ENCODE measurements around the gene HYAL3.

The HYAL3 gene

GRCh38 chr3:50260027-50260941, 38.9 kb downstream of the HYAL3 start:
- TF ChIP-seq GATA2 (IDR thresholded peaks at IDR 0.05; ENCODE audit: low read depth, low read length), result no peak

- TF ChIP-seq GATA2 (IDR thresholded peaks at IDR 0.05; ENCODE audit: low read depth, low read length) (no peak), GATA3 (IDR thresholded peaks at IDR 0.05; ENCODE audit: low read depth, low read length) (no peak)
These were observed 39.7 kb downstream of the HYAL3 start for GRCh38 chr3:50259432-50260026.

GRCh38 chr3:50258979-50259378, 40.2 kb downstream of the HYAL3 start:
- TF ChIP-seq GATA2 (IDR thresholded peaks at IDR 0.05; ENCODE audit: low read depth, low read length) (no peak), GATA3 (IDR thresholded peaks at IDR 0.05; ENCODE audit: low read depth, low read length) (no peak)

GRCh38 chr3:50258029-50258680, 41.0 kb downstream of the HYAL3 start:
- TF ChIP-seq GATA3 (IDR thresholded peaks at IDR 0.05; ENCODE audit: low read depth, low read length), result no peak
- TF ChIP-seq GATA2 (IDR thresholded peaks at IDR 0.05; ENCODE audit: low read depth, low read length), result no peak

GRCh38 chr3:50256978-50257890, 42.0 kb downstream of the HYAL3 start:
- no peak for TF ChIP-seq GATA2 (IDR thresholded peaks at IDR 0.05; ENCODE audit: low read depth, low read length)
- TF ChIP-seq GATA3 (IDR thresholded peaks at IDR 0.05; ENCODE audit: low read depth, low read length), result no peak

- TF ChIP-seq GATA3 (IDR thresholded peaks at IDR 0.05; ENCODE audit: low read depth, low read length) (no peak), GATA2 (IDR thresholded peaks at IDR 0.05; ENCODE audit: low read depth, low read length) (no peak)
These were observed 44.0 kb downstream of the HYAL3 start for GRCh38 chr3:50255251-50255615.

GRCh38 chr3:50254577-50255250, 44.5 kb downstream of the HYAL3 start:
- TF ChIP-seq GATA3 (IDR thresholded peaks at IDR 0.05; ENCODE audit: low read depth, low read length) (no peak), GATA2 (IDR thresholded peaks at IDR 0.05; ENCODE audit: low read depth, low read length) (no peak)

- TF ChIP-seq GATA3 (IDR thresholded peaks at IDR 0.05; ENCODE audit: low read depth, low read length), result no peak
- no peak for TF ChIP-seq GATA2 (IDR thresholded peaks at IDR 0.05; ENCODE audit: low read depth, low read length)
These were observed 48.0 kb downstream of the HYAL3 start for GRCh38 chr3:50251220-50251619.

- TF ChIP-seq GATA2 (IDR thresholded peaks at IDR 0.05; ENCODE audit: low read depth, low read length) (no peak), GATA3 (IDR thresholded peaks at IDR 0.05; ENCODE audit: low read depth, low read length) (no peak)
These were observed 48.7 kb downstream of the HYAL3 start for GRCh38 chr3:50250514-50250913.

- TF ChIP-seq GATA2 (IDR thresholded peaks at IDR 0.05; ENCODE audit: low read depth, low read length) (no peak), GATA3 (IDR thresholded peaks at IDR 0.05; ENCODE audit: low read depth, low read length) (no peak)
These were observed 49.7 kb downstream of the HYAL3 start for GRCh38 chr3:50249457-50249856.

GRCh38 chr3:50248387-50248786, 50.8 kb downstream of the HYAL3 start:
- TF ChIP-seq GATA2 (IDR thresholded peaks at IDR 0.05; ENCODE audit: low read depth, low read length), result no peak
- TF ChIP-seq GATA3 (IDR thresholded peaks at IDR 0.05; ENCODE audit: low read depth, low read length), result no peak

GRCh38 chr3:50246517-50246954, 52.7 kb downstream of the HYAL3 start:
- TF ChIP-seq GATA3 (IDR thresholded peaks at IDR 0.05; ENCODE audit: low read depth, low read length) (no peak), GATA2 (IDR thresholded peaks at IDR 0.05; ENCODE audit: low read depth, low read length) (no peak)

- no peak for TF ChIP-seq GATA3 (IDR thresholded peaks at IDR 0.05; ENCODE audit: low read depth, low read length)
- no peak for TF ChIP-seq GATA2 (IDR thresholded peaks at IDR 0.05; ENCODE audit: low read depth, low read length)
These were observed 53.2 kb downstream of the HYAL3 start for GRCh38 chr3:50245831-50246516.

Data from SH-SY5Y (cell line).